PC-9 (cell line): ENCODE results near the gene FAM111A. TPM values are rescaled to one million over a fixed set of nuclear protein-coding genes. Genes with fewer than 3 reads are reported as not detected.

Source experiments
- BruUV-seq: library from RNA; stranded (reverse); fragments of 400-500 nt; replicated peaks from 2 replicates; lab custom pipeline; 2021; lab: Mats Ljungman, UMichigan
- CTCF ChIA-PET: fragments of 300-600 bp; sonication (Branson Sonifier 250); formaldehyde crosslinking; loops from one replicate; lab custom pipeline; 2022; ENCODE audit warnings: antibody characterized with exemption; lab: Charles Lee
- POLR2A ChIA-PET: fragments of 300-600 bp; sonication (Branson Sonifier 250); formaldehyde crosslinking; loops from one replicate; lab custom pipeline; 2022; ENCODE audit warnings: antibody characterized with exemption; ENCODE audit not compliant: unreplicated experiment; lab: Charles Lee
- DNase-seq, 2 experiments: peaks; one replicate each; pipeline versions ENCODE4 v3.0.0 to v3.0.0-alpha.2; 2015 to 2022; ENCODE audit warnings: mixed read lengths in 1 of 2
- H2AFZ ChIP-seq: fragments of 200-600 bp; sonication (generic); 2 replicates; pipeline ENCODE4 v1.8.1; 2017; ENCODE audit warnings: antibody characterized with exemption
- H3F3A ChIP-seq: fragments of 200-600 bp; sonication (generic); 2 replicates; pipeline ENCODE4 v1.8.1; 2017; ENCODE audit warnings: antibody characterized with exemption, mild to moderate bottlenecking, low read depth; ENCODE audit not compliant: insufficient read depth
- H3K27ac ChIP-seq: fragments of 200-600 bp; sonication (generic); 2 replicates; pipeline ENCODE4 v1.6.1; 2016; ENCODE audit warnings: mixed run types
- H3K27me3 ChIP-seq: fragments of 200-600 bp; sonication (generic); 2 replicates; pipeline ENCODE4 v1.6.1; 2016; ENCODE audit warnings: low read depth, mixed run types; ENCODE audit not compliant: insufficient read depth
- H3K36me3 ChIP-seq: fragments of 200-600 bp; sonication (generic); 2 replicates; pipeline ENCODE4 v1.6.1; 2016; ENCODE audit warnings: low read depth, mixed run types
- H3K4me1 ChIP-seq: fragments of 200-600 bp; sonication (generic); replicated peaks from 2 replicates; pipeline ENCODE4 v1.6.1; 2016; ENCODE audit warnings: mixed run types; ENCODE audit not compliant: insufficient read depth
- H3K4me2 ChIP-seq: fragments of 200-600 bp; sonication (generic); 2 replicates; pipeline ENCODE4 v1.6.1; 2017; ENCODE audit warnings: mixed run types
- H3K4me3 ChIP-seq: fragments of 200-600 bp; sonication (generic); 2 replicates; pipeline ENCODE4 v1.6.1; 2016; ENCODE audit warnings: mixed run types
- H3K79me2 ChIP-seq: fragments of 200-600 bp; sonication (generic); 2 replicates; pipeline ENCODE4 v1.6.1; 2017; ENCODE audit warnings: low read depth, mixed run types
- H3K9me2 ChIP-seq: fragments of 200-600 bp; sonication (generic); 2 replicates; pipeline ENCODE4 v1.8.1; 2017; ENCODE audit warnings: mild to moderate bottlenecking; ENCODE audit not compliant: insufficient read depth
- H3K9me3 ChIP-seq: fragments of 200-600 bp; sonication (generic); 2 replicates; pipeline ENCODE4 v1.8.1; 2016; ENCODE audit warnings: low read depth; ENCODE audit not compliant: insufficient read depth
- H4K20me1 ChIP-seq: fragments of 200-600 bp; sonication (generic); 2 replicates; pipeline ENCODE4 v1.8.1; 2017; ENCODE audit not compliant: insufficient read depth
- EZH2 ChIP-seq: fragments of 200-600 bp; sonication (generic); IDR thresholded peaks from 2 replicates; pipeline ENCODE4 v1.8.0; 2017; ENCODE audit warnings: antibody characterized with exemption, low read depth
- intact Hi-C: fragments of 100-400 bp; cut with micrococcal nuclease; formaldehyde crosslinking; loops from one replicate; pipeline ENCODE4 v1.10.0; 2022; ENCODE audit not compliant: unreplicated experiment
- total RNA-seq: library from RNA; stranded (reverse); gene quantifications from 2 replicates; pipeline ENCODE4 v1.2.3, GENCODE V29; 2021
- TF ChIP-seq, protein P1 (sequence below): fragments of 200-600 bp; sonication (generic); conservative IDR thresholded peaks from 2 replicates; pipeline ENCODE4 v1.6.1; 2017; ENCODE audit warnings: mixed run types, antibody characterized with exemption, mild to moderate bottlenecking, moderate library complexity

Gene FAM111A
- total RNA-seq, 1 experiment from 2014 or later = 95.3 TPM

DNA sequence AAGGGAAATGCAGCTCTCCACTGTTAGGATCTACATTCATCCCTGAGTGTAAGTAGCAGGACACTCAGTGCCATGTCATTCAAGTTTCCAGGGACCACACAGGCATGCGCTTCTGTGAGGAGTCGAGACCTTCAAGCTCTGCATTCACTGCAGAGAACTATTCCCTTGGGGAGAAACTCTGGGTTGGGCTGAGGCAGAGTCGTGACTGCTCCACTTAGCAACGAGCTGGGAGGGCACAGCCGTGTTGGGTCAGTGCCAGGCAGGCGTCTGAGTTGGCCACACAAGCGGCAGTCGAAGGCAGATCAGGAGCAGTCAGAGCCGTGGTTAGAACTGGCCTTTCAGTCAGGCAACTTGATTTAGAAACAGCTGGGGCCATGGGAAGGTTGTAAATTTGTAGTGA, 55.3 kb downstream of the FAM111A start:
- CTCF ChIA-PET = interaction anchor here (0.6 kb wide), 1 partner anchor 8 kb away, joined by 4 read pairs; no protein-coding TSS in a partner anchor
- Histone ChIP-seq H3K4me2 (no peak overlapping the region), H3K4me1 (no peaks in the 10 kb centered on the region), H3K36me3 (peaks cover 88% of the 10 kb centered on the region), H3K27me3 (no peaks in the 10 kb centered on the region), H3K9me2 (no peaks in the 10 kb centered on the region), H3K4me3 (no peak overlapping the region), H3K79me2 (no peaks in the 10 kb centered on the region), H3F3A (no peaks in the 10 kb centered on the region), H3K27ac (no peak overlapping the region), H4K20me1 (no peaks in the 10 kb centered on the region), H2AFZ (no peak overlapping the region), H3K9me3 (no peaks in the 10 kb centered on the region)
- no peak for TF ChIP-seq EZH2
- TF ChIP-seq, protein P1, sequence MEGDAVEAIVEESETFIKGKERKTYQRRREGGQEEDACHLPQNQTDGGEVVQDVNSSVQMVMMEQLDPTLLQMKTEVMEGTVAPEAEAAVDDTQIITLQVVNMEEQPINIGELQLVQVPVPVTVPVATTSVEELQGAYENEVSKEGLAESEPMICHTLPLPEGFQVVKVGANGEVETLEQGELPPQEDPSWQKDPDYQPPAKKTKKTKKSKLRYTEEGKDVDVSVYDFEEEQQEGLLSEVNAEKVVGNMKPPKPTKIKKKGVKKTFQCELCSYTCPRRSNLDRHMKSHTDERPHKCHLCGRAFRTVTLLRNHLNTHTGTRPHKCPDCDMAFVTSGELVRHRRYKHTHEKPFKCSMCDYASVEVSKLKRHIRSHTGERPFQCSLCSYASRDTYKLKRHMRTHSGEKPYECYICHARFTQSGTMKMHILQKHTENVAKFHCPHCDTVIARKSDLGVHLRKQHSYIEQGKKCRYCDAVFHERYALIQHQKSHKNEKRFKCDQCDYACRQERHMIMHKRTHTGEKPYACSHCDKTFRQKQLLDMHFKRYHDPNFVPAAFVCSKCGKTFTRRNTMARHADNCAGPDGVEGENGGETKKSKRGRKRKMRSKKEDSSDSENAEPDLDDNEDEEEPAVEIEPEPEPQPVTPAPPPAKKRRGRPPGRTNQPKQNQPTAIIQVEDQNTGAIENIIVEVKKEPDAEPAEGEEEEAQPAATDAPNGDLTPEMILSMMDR = no peak
- no TSS peak for BruUV-seq
- intact Hi-C loops = no loop called here
- DNase-seq = no peak
- POLR2A ChIA-PET = interaction anchor here (0.6 kb wide), 1 partner anchor 23 kb away, joined by 4 read pairs; no protein-coding TSS in a partner anchor

DNA sequence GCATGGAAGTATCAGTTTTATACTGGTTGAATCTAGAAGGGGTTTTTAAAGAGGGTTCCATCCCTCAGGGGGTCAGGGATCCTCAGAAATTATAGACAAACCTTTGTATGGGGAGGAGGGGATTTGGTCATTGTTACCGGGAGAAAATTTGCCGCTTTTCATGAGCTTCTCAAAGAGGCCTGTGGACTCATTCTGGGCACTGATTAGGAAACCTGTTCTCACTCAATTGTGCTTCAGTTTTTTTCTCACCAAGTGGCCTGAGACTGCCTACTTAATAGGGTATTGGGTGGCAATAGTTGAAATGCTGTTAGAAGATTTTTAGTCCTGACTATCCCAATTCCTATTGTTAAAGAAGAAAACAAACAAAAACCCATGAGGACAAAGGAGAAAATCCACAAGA, 56.1 kb downstream of the FAM111A start:
- CTCF ChIA-PET = interaction anchor here (0.6 kb wide), 1 partner anchor 1291 kb away, joined by 3 read pairs; no protein-coding TSS in a partner anchor
- H3K27ac ChIP-seq = no peak overlapping the region
- TF ChIP-seq EZH2 = no peak
- TF ChIP-seq, protein P1 = no peak
- no peaks in the 10 kb centered on the region for H3K27me3 ChIP-seq
- no peak for DNase-seq
- no peaks in the 10 kb centered on the region for H3K79me2 ChIP-seq
- H3K36me3 ChIP-seq = peaks cover 81% of the 10 kb centered on the region
- no TSS peak for BruUV-seq
- no peak overlapping the region for H2AFZ ChIP-seq
- H4K20me1 ChIP-seq = no peaks in the 10 kb centered on the region
- H3K4me3 ChIP-seq = no peak overlapping the region
- no peaks in the 10 kb centered on the region for H3K9me2 ChIP-seq
- H3K9me3 ChIP-seq = no peaks in the 10 kb centered on the region
- intact Hi-C loops = no loop called here
- POLR2A ChIA-PET = no interaction called here
- no peak overlapping the region for H3K4me2 ChIP-seq
- no peaks in the 10 kb centered on the region for H3K4me1 ChIP-seq
- no peaks in the 10 kb centered on the region for H3F3A ChIP-seq

DNA sequence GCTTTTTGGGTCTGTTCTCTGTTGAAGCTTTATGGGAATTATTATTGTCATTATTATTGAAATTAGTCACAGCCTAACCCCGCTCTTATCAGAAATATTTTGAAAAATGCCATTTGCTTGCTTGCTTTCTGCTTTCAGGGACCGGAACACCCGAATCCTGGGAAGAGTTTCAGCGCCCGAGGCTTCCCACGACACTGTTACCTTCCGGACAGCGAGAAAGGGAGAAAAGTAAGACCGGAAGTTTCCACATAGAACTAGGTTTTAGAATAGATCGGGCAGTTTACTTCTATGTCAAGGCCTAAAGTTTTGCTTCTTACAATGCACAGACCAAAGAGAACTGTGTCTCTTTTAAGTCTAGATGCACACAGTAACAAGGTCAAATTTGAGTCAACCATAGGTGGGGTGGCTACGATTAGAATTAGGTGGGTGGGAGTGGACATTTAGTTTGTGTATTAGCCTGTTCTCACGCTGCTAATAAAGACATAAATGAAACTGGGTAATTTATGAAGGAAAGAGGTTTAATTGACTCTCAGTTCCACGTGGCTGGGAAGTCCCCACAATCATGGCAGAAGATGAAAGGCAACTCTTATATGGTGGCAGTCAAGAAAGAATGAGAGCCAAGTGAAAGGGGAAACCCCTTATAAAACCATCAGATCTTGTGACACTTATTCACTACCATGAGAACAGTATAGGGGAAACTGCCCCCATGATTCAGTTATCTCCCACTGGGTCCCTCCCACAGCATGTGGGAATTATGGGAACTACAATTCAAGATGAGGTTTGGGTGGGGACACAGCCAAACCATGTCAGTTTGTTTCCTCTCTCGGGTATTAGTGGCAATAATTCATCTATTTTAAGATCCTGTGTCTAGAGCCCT, 57.1 kb downstream of the FAM111A start:
- H3K4me1 ChIP-seq = no peaks in the 10 kb centered on the region
- CTCF ChIA-PET = no interaction called here

More for the DNA sequence above, 57.1 kb downstream of the FAM111A start:
- Histone ChIP-seq H3K27ac (no peak overlapping the region), H3K4me2 (no peak overlapping the region), H3K9me3 (no peaks in the 10 kb centered on the region), H3K36me3 (peaks cover 80% of the 10 kb centered on the region), H4K20me1 (no peaks in the 10 kb centered on the region), H3F3A (no peaks in the 10 kb centered on the region; the same call in 1 of the 2 replicates), H3K9me2 (no peaks in the 10 kb centered on the region), H3K4me3 (no peak overlapping the region), H3K79me2 (no peaks in the 10 kb centered on the region), H3K27me3 (no peaks in the 10 kb centered on the region), H2AFZ (no peak overlapping the region)
- no TSS peak for BruUV-seq
- intact Hi-C loops = no loop called here
- no peak for DNase-seq
- POLR2A ChIA-PET = no interaction called here
- TF ChIP-seq, protein P1 = no peak
- TF ChIP-seq EZH2 = no peak
